Middle frontal gyrus (tissue), 1 donor: ENCODE data around the gene AOC3.
"Not testable (repeated sequence)": the region's sequence is repeated elsewhere in the genome, so short reads cannot be mapped to it uniquely, and the experiment has no call there.

Experiments used
- DNase-seq: peaks from one replicate; pipeline ENCODE4 v3.0.0-alpha.2; 2015; ENCODE audit warnings: low spot score; ENCODE audit errors: extremely low spot score

The AOC3 gene

DNA sequence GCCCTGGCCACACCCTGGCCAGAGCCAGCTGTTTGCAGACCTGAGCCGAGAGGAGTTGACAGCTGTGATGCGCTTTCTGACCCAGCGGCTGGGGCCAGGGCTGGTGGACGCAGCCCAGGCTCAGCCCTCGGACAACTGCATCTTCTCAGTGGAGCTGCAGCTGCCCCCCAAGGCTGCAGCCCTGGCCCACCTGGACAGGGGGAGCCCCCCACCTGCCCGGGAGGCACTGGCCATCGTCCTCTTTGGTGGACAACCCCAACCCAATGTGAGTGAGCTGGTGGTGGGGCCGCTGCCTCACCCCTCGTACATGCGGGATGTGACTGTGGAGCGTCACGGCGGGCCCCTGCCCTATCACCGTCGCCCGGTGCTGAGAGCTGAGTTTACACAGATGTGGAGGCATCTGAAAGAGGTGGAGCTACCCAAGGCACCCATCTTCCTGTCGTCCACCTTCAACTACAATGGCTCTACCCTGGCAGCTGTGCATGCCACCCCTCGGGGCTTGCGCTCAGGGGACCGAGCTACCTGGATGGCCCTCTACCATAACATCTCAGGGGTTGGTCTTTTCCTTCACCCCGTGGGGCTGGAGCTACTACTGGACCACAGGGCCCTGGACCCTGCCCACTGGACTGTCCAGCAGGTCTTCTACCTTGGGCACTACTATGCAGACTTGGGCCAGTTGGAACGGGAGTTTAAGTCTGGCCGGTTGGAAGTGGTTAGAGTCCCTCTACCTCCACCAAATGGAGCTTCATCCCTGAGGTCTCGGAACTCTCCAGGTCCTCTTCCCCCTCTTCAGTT is 6.0 kb upstream of the AOC3 start:
- DNase-seq = no peak

GRCh38 chr17:42845556-42845917 is 5.5 kb upstream of the AOC3 start:
- no peak for DNase-seq

- DNase-seq = no peak
These were observed 4.9 kb upstream of the AOC3 start for GRCh38 chr17:42845918-42846593.

DNA sequence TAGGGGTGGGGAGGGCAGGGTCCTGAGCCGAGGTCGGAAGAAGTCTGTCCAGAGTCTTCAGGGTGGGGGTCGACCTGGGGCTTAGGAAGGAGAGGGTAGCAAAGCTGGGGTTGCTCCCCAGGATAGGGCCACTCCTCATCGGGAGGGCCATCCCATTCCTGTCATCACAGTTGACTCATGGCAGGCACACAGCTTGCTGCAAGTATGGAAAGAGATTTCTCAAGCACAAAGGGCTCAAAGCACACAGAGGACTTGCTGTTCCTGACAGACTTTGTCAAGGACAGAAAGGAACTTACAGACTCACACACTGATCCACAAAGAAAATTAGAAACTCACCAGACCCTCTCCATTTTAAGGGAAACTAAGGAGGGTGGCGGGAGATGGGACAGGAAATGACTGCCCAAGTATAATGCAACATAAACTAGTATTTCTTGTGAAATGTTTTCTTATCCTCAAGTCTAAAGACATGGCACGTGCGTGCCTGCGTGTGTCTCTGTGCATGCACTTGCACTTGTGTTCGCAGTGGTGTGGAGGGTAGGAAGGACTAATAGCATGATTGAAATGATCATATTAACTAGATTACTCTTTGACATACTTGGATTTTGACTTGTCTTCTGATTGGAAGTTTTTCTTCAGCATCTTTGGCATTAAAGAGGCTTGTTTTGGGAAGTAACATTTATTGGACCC is 4.3 kb upstream of the AOC3 start:
- no peak for DNase-seq

DNA sequence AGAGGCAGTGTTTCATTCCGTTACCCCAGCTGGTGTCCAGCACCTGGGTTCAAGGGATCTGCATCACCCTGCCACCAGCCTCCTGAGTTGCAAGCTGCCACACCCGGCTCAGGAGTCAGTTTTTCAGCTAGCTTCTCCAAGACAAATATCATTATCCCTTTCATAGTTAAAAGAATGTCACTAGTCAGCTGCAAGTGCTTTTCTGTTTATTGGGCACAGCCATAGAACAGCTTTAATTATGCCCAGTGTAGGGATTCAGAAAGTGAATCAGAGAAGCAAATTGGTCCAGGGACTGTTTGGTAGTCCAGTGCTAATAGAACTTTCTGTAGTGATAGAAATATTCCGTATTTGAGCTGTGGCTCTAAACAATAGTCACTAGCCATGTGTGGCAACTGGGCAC is 2.9 kb upstream of the AOC3 start:
- no peak for DNase-seq

- DNase-seq = no peak
These were observed 2.0 kb upstream of the AOC3 start for GRCh38 chr17:42849031-42849430.

GRCh38 chr17:42849451-42850181 is 1.4 kb upstream of the AOC3 start:
- no peak for DNase-seq

DNA sequence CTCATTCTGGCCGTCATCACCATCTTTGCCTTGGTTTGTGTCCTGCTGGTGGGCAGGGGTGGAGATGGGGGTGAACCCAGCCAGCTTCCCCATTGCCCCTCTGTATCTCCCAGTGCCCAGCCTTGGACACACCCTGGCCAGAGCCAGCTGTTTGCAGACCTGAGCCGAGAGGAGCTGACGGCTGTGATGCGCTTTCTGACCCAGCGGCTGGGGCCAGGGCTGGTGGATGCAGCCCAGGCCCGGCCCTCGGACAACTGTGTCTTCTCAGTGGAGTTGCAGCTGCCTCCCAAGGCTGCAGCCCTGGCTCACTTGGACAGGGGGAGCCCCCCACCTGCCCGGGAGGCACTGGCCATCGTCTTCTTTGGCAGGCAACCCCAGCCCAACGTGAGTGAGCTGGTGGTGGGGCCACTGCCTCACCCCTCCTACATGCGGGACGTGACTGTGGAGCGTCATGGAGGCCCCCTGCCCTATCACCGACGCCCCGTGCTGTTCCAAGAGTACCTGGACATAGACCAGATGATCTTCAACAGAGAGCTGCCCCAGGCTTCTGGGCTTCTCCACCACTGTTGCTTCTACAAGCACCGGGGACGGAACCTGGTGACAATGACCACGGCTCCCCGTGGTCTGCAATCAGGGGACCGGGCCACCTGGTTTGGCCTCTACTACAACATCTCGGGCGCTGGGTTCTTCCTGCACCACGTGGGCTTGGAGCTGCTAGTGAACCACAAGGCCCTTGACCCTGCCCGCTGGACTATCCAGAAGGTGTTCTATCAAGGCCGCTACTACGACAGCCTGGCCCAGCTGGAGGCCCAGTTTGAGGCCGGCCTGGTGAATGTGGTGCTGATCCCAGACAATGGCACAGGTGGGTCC is 607 bp downstream of the AOC3 start:
- DNase-seq = not testable (repeated sequence)

DNA sequence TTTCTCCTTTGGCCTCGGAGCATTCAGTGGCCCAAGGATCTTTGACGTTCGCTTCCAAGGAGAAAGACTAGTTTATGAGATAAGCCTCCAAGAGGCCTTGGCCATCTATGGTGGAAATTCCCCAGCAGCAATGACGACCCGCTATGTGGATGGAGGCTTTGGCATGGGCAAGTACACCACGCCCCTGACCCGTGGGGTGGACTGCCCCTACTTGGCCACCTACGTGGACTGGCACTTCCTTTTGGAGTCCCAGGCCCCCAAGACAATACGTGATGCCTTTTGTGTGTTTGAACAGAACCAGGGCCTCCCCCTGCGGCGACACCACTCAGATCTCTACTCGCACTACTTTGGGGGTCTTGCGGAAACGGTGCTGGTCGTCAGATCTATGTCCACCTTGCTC is 1.4 kb downstream of the AOC3 start:
- no peak for DNase-seq

GRCh38 chr17:42853004-42853403 is 2.0 kb downstream of the AOC3 start:
- no peak for DNase-seq

- DNase-seq = no peak
These were observed 2.6 kb downstream of the AOC3 start for GRCh38 chr17:42853597-42853967.

DNA sequence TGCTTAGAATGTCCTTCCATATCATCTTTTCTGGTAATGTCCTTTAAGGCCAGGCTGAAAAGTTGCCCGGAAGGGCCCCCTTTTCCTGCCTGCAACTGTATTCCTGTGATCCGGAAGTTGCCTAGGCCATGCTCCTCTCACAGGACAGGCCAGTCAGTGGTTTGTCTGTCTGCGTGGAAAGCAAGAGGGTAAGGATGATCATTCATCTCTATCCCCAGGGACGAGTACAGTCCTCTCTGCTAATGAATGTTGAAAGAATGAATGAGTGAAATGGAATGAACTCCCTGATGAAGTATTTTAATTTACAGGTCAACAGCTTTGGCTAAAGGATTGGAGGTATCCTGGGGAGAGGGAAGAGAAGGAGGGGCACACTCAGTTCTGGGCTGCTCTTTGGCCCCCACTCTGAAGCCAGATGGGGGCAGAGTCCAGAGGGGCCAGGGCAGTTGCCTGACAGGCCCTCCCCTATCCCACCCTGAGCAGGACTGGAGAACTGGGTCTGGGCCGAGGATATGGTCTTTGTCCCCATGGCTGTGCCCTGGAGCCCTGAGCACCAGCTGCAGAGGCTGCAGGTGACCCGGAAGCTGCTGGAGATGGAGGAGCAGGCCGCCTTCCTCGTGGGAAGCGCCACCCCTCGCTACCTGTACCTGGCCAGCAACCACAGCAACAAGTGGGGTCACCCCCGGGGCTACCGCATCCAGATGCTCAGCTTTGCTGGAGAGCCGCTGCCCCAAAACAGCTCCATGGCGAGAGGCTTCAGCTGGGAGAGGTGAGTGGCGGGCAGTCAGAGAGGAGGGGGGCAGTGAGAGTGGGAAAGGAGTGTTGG is 3.2 kb downstream of the AOC3 start:
- DNase-seq = no peak

DNA sequence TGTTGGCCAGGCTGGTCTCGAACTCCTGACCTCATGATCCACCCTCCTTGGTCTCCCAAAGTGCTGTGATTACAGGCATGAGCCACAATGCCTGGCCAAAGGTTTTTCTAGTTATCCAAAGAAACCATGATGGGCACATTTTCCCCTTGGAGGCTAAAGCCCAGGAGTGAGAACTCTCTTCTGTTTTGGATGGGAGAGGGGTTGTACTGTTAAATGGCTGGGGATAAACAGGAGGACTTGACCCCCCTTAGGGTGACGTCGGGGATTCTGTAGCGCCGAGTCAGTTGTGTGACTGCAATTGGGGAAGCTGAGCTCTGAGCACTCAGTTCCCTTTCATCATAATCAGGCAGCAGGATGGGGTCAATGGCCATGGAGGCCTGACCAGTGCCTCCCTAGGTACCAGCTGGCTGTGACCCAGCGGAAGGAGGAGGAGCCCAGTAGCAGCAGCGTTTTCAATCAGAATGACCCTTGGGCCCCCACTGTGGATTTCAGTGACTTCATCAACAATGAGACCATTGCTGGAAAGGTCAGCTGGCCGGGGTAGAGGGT is 4.1 kb downstream of the AOC3 start:
- no peak for DNase-seq

DNA sequence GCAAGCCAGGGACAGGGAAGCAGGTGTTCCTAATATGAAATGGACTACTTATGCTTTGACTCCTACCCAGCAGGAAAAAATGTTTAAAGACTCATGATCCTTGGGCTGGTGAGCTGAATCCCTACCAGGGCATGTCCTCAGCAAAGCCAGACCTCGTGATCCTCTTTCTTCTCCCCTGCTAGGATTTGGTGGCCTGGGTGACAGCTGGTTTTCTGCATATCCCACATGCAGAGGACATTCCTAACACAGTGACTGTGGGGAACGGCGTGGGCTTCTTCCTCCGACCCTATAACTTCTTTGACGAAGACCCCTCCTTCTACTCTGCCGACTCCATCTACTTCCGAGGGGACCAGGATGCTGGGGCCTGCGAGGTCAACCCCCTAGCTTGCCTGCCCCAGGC is 5.1 kb downstream of the AOC3 start:
- not testable (repeated sequence) for DNase-seq

DNA sequence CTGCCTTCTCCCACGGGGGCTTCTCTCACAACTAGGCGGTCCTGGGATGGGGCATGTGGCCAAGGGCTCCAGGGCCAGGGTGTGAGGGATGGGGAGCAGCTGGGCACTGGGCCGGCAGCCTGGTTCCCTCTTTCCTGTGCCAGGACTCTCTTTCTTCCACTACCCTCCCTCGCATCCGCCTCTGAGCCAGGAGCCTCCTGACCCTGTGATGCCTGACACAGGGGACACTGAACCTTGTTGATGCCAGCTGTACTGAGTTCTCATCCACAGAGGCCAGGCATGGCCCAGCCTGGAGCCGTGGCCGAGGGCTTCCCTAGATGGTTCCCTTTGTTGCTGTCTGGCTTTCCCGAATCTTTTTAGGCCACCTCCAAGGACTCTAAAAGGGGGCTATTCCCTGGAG is 5.5 kb downstream of the AOC3 start:
- not testable (repeated sequence) for DNase-seq

GRCh38 chr17:42857389-42857788 is 6.4 kb downstream of the AOC3 start:
- DNase-seq = no peak

GRCh38 chr17:42865638-42866094 is 14.7 kb downstream of the AOC3 start:
- no peak for DNase-seq

DNA sequence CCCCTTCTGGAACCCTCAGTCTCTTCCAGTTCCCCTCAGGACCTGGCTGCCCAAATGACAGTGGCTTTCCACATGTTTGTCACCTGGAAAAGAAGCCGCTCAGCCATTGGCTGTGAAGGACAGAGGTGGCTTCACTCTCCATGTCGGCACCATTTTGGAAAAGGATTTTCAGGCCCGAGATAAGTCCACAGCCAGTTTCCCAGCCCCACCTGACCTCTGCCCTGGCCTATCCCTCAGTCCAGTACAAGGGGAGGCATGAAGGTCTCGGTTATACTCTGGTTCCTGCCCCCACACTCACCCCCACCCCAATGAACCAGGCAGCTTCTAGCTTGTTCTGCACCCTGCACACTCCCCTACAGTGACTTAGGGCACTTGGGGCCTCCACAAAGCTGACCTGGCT is 15.2 kb downstream of the AOC3 start:
- no peak for DNase-seq
